WERI-Rb-1 (cell line): ENCODE data around the gene GDNF.

Source experiments
- DNase-seq: peaks from one replicate; pipeline ENCODE4 v3.0.0-alpha.2; 2020
- H3K27ac ChIP-seq: fragments of 250-450 bp; sonication (Bioruptor Pico); 2 replicates; pipeline ENCODE4 v1.5.1; 2020; ENCODE audit warnings: mild to moderate bottlenecking, moderate library complexity
- H3K27me3 ChIP-seq: fragments of 250-450 bp; sonication (Bioruptor Pico); 2 replicates; pipeline ENCODE4 v1.5.1; 2021; ENCODE audit warnings: mild to moderate bottlenecking, low read depth, moderate library complexity; ENCODE audit not compliant: insufficient read depth, severe bottlenecking
- H3K36me3 ChIP-seq: fragments of 250-450 bp; sonication (Bioruptor Pico); 2 replicates; pipeline ENCODE4 v1.5.1; 2020; ENCODE audit warnings: mild to moderate bottlenecking, moderate library complexity
- H3K4me3 ChIP-seq: 2 replicates; pipeline ENCODE4 v1.5.1; 2011; ENCODE audit warnings: low read depth, mild to moderate bottlenecking, control low read depth, low read length
- H3K9me3 ChIP-seq: fragments of 250-450 bp; sonication (Bioruptor Pico); 2 replicates; pipeline ENCODE4 v1.5.1; 2021; ENCODE audit warnings: mild to moderate bottlenecking, moderate library complexity; ENCODE audit not compliant: severe bottlenecking
- TF ChIP-seq, protein P1 (sequence below): IDR thresholded peaks from 2 replicates; pipeline ENCODE4 v1.5.1; 2011; ENCODE audit warnings: low read depth, mild to moderate bottlenecking, control low read depth, inconsistent platforms, low read length

Gene GDNF, protein sequence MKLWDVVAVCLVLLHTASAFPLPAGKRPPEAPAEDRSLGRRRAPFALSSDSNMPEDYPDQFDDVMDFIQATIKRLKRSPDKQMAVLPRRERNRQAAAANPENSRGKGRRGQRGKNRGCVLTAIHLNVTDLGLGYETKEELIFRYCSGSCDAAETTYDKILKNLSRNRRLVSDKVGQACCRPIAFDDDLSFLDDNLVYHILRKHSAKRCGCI

DNA sequence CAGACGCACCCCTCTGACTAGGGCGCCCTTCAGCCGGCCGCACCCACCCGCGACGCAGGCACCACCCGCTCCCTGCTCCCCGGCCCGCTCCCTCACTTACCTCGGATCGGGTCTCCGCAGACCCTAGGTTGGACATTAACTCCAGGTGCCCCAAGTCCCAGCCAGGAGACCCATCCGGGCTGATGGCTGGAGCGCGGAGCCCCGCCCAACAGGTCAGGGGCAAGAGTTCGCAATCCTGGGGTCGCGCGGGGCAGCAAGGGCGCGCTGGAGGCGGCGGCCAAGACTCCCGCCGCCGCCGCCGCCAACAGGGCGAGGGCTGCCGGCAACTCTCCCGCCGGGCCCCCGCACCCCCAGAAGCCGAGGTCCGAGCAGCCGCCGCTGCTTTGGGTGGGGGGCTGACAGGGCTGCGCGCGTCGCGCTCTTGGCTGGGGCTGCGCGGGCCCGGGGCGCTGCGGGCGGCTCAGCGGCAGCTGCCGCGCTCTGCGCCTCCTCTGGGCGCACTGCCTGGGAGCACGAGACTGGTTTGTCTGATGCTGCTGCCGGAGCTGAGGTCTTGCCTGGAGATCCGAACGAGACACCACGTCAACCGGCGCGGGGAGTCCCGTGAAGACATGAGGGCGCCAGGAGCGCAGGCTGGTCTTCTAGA, at the start of gene GDNF:
TSS of gene GDNF (minus strand) at position 635 of the 646 bp plus-strand sequence. CDS start 5,245 bp downstream, outside the sequence.
- Histone ChIP-seq H3K4me3 (peak within 1 kb of the TSS; percentile 51), H3K27ac (no peak within 1 kb of the TSS), H3K9me3 (no peaks in the 10 kb centered on the region), H3K27me3 (peaks cover 56% of the 10 kb centered on the region), H3K36me3 (no peaks in the 10 kb centered on the region)
- DNase-seq = peak; percentile 63
- TF ChIP-seq, protein P1, sequence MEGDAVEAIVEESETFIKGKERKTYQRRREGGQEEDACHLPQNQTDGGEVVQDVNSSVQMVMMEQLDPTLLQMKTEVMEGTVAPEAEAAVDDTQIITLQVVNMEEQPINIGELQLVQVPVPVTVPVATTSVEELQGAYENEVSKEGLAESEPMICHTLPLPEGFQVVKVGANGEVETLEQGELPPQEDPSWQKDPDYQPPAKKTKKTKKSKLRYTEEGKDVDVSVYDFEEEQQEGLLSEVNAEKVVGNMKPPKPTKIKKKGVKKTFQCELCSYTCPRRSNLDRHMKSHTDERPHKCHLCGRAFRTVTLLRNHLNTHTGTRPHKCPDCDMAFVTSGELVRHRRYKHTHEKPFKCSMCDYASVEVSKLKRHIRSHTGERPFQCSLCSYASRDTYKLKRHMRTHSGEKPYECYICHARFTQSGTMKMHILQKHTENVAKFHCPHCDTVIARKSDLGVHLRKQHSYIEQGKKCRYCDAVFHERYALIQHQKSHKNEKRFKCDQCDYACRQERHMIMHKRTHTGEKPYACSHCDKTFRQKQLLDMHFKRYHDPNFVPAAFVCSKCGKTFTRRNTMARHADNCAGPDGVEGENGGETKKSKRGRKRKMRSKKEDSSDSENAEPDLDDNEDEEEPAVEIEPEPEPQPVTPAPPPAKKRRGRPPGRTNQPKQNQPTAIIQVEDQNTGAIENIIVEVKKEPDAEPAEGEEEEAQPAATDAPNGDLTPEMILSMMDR = no peak

DNA sequence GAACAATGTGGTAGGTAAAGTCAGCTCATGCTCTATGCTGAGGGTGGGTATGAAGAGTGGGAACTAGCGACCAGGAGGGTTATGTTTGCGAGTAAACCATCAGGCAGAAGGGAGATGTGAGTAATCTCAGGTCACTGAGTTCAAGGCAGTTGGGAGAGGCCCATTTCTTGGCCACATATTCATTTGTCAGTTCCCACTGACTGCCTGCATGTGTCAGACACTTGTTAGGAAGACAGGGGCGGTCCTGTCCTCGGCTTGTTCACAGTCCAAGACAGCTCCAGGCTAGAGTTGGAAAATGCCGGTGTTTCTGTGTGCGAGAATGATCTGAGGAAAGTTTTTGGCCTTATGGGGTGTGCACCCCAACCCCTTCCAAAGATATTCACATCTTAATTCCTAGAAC, 48.6 kb upstream of the GDNF start:
- DNase-seq = no peak
- TF ChIP-seq, protein P1 = no peak
- no peaks in the 10 kb centered on the region for H3K36me3 ChIP-seq
- no peak overlapping the region for H3K4me3 ChIP-seq
- H3K27me3 ChIP-seq = no peaks in the 10 kb centered on the region
- no peak overlapping the region for H3K27ac ChIP-seq
- peaks cover 9% of the 10 kb centered on the region for H3K9me3 ChIP-seq

DNA sequence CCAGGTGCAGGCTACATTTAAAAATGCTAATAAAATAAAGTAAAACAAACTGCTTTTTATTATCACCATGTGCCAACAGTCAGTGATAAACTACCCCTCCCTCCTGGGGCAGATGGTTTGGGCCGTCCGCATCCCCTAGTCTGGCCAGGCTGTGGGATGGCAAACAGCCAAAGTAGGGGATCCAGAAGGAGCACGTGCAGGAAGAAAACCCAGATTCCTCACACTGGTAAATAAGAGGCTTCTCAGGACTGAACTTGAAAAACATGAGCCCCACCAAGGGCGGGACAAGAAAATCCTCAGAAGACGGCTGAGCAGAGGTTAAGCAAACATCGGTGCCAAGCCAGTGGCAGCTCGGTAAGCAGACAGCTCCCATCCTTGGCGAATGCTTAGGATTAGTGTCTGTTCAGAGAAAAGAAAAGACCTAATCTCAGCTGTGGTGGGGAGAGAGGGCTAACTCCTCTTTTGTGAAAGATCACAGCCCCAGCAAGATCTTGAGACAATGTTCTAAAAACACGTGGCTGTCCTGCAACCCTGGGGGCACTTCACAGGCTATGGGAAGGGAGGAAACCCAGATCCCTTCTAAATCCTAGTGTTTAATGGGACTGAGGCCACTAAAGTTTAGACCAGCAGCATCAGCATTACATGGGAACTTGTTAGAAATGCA, 46.5 kb upstream of the GDNF start:
- H3K27ac ChIP-seq = peak overlapping the region; percentile 9; the same call in 1 of the 2 replicates
- no peaks in the 10 kb centered on the region for H3K27me3 ChIP-seq
- TF ChIP-seq, protein P1 = no peak
- H3K9me3 ChIP-seq = peaks cover 9% of the 10 kb centered on the region
- no peak overlapping the region for H3K4me3 ChIP-seq
- H3K36me3 ChIP-seq = no peaks in the 10 kb centered on the region
- peak; percentile 38 for DNase-seq

DNA sequence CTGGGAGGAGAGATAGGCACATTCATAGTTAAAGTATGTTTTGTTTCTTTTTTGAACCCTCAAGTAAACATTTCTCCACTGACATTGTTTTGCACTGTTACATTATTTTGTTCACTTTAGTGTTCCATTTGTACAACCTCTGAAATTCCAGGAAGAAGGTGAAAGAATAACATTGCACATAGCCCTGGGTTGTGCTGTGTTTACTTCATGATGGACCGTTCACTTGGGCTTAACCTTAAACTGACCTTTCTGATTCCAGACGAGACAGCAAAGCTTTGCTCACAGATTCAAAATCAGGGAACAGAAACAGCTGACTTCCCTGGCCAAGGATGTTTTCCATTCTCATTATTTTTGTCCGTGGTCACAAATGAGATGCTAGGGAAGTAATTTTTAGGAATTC, 42.8 kb upstream of the GDNF start:
- TF ChIP-seq, protein P1 = no peak
- no peak for DNase-seq
- H3K27me3 ChIP-seq = no peaks in the 10 kb centered on the region
- no peak overlapping the region for H3K4me3 ChIP-seq
- no peaks in the 10 kb centered on the region for H3K36me3 ChIP-seq
- H3K27ac ChIP-seq = no peak overlapping the region
- peaks cover 9% of the 10 kb centered on the region for H3K9me3 ChIP-seq

DNA sequence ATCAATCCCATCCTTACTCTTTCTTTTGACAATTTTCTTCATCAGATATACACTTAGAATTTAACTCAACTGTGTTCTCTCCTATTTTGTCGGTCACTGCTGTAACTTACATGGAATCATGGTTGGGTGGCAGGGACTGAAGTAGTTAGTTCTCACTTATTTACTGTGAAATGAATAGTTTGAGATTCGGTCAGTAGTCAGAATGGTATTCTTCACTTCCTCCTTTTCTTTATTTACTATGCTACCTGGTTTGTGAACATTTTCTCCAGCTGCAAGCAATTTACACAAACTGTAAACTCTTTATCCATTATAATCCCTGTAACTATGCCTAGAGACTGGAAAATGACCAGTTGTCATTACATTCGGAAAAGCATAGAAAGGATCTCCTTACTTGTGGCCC, 41.5 kb upstream of the GDNF start:
- Histone ChIP-seq H3K4me3 (no peak overlapping the region), H3K27ac (no peak overlapping the region), H3K9me3 (peaks cover 11% of the 10 kb centered on the region), H3K27me3 (no peaks in the 10 kb centered on the region), H3K36me3 (no peaks in the 10 kb centered on the region)
- DNase-seq = no peak
- TF ChIP-seq, protein P1 = no peak
